DMS153 treated with DMSO at 0.1 percent for 48 hours (cell line): ENCODE data around the gene FAM163B.

Experiments
- DNase-seq: peaks from one replicate; lab custom pipeline; 2025; ENCODE audit not compliant: unreplicated experiment; lab: John Stamatoyannopoulos, UW

FAM163B gene

GRCh38 chr9:133529874-133530273, 79.3 kb downstream of the FAM163B start:
- DNase-seq, result no peak

DNA sequence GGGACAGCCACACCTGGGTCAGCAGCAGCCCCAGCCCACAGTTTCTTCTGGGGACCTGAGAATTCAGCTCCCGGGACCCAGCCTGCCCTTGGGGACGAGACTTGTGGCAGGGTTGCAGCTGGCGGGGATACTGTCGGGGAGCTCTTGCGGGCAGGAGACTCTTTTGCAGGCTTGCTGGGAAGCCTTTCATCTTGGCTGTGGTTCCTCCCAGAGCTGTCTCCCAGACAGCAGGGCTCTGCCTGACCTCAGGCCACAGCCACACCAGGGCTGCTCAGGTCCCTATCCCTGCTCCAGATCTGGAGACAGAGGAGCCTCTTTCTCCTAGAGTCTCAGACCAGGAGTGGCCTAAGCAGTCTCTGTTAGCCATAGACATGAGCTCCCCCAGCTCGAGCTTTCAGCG, 79.7 kb downstream of the FAM163B start:
- DNase-seq, result no peak

GRCh38 chr9:133528876-133529241, 80.3 kb downstream of the FAM163B start:
- DNase-seq, result no peak

GRCh38 chr9:133528001-133528875, 81.0 kb downstream of the FAM163B start:
- DNase-seq, result no peak

DNA sequence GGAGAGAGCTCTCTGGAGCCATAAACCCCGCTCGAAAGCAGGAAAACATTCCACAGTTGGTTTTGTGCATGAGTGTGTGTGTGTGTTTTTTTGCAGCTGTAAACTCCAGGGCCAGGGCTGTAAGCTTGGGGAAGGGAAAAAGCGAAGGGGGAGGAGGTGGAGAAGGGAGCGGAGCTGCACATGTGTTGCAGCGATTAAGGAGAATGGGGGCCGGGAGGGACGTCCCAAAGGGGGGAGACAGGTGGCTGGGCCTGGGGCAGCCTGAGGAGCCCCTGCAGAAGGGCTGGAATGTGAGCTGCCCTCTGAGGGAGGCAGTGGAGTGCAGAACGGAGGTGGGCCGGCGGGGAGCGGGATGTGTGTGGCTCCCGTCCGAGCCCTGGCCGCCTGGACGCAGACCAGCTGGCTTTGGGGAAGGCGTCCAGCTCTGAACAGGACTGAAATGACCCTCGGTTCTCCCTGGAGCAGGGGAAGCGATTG, 81.7 kb downstream of the FAM163B start:
- no peak for DNase-seq
